Caco-2 (cell line): ENCODE results near the gene ATPAF2. TPM values are rescaled to one million over a fixed set of nuclear protein-coding genes. Genes with fewer than 3 reads are reported as not detected.

Experiments
- BruUV-seq: library from RNA; stranded (reverse); fragments of 400-500 nt; replicated peaks from 2 replicates; lab custom pipeline; 2021; lab: Mats Ljungman, UMichigan
- CTCF ChIA-PET: fragments of 300-600 bp; sonication (Branson Sonifier 250); formaldehyde crosslinking; loops from one replicate; lab custom pipeline; 2022; ENCODE audit warnings: antibody characterized with exemption; lab: Charles Lee
- POLR2A ChIA-PET: fragments of 300-600 bp; sonication (Branson Sonifier 250); formaldehyde crosslinking; loops from one replicate; lab custom pipeline; 2022; ENCODE audit warnings: antibody characterized with exemption; lab: Charles Lee
- DNase-seq, 2 experiments: peaks; one replicate each; pipeline versions ENCODE4 v3.0.0 to v3.0.0-alpha.2; 2020 to 2022
- H3K27me3 ChIP-seq: replicated peaks from 2 replicates; pipeline ENCODE4 v1.6.0; 2011; ENCODE audit warnings: low read length; ENCODE audit not compliant: control insufficient read depth, insufficient read depth
- H3K36me3 ChIP-seq: 2 replicates; pipeline ENCODE4 v1.5.1; 2011; ENCODE audit warnings: low read length; ENCODE audit not compliant: control insufficient read depth, insufficient read depth
- H3K4me1 ChIP-seq: fragments of 250-450 bp; sonication (Bioruptor Pico); 2 replicates; pipeline ENCODE4 v1.5.1; 2020; ENCODE audit warnings: mild to moderate bottlenecking
- H3K4me3 ChIP-seq: 2 replicates; pipeline ENCODE4 v1.5.1; 2011; ENCODE audit warnings: low read depth, mild to moderate bottlenecking, control low read depth, low read length
- H3K9me3 ChIP-seq: fragments of 250-450 bp; sonication (Bioruptor Pico); 2 replicates; pipeline ENCODE4 v1.5.1; 2020; ENCODE audit warnings: mild to moderate bottlenecking, moderate library complexity
- H3K27ac Mint-ChIP-seq: one replicate; pipeline ENCODE4 v1.8.0; 2022; ENCODE audit warnings: mixed read lengths; ENCODE audit not compliant: unreplicated experiment
- H3K27me3 Mint-ChIP-seq: one replicate; pipeline ENCODE4 v1.8.0; 2022; ENCODE audit warnings: mixed read lengths; ENCODE audit not compliant: insufficient read depth, unreplicated experiment
- H3K36me3 Mint-ChIP-seq: one replicate; pipeline ENCODE4 v1.8.0; 2022; ENCODE audit warnings: mild to moderate bottlenecking, mixed read lengths; ENCODE audit not compliant: insufficient read depth, unreplicated experiment
- H3K4me1 Mint-ChIP-seq: one replicate; pipeline ENCODE4 v1.8.0; 2022; ENCODE audit warnings: low read depth, mixed read lengths; ENCODE audit not compliant: unreplicated experiment
- H3K4me3 Mint-ChIP-seq: one replicate; pipeline ENCODE4 v1.8.0; 2022; ENCODE audit warnings: mild to moderate bottlenecking, moderate library complexity, mixed read lengths; ENCODE audit not compliant: unreplicated experiment
- H3K9me3 Mint-ChIP-seq: one replicate; pipeline ENCODE4 v1.8.0; 2022; ENCODE audit warnings: mixed read lengths; ENCODE audit not compliant: unreplicated experiment
- CTCF ChIP-seq, 2 experiments: fragments of 200-600 bp in 1 of 2; IDR thresholded peaks; 1 replicate in 1 of 2; 2 replicates in 1 of 2; pipeline versions ENCODE4 v1.5.1 to v1.8.0; 2011 to 2022; ENCODE audit warnings: antibody characterized with exemption in 1 of 2, control low read depth in 1 of 2, inconsistent platforms in 1 of 2, low read depth in 1 of 2, low read length in 1 of 2, mild to moderate bottlenecking in 1 of 2, moderate library complexity in 1 of 2; ENCODE audit not compliant: insufficient read depth in 1 of 2, severe bottlenecking in 1 of 2, unreplicated experiment in 1 of 2
- intact Hi-C: fragments of 100-400 bp; cut with micrococcal nuclease; formaldehyde crosslinking; loops from one replicate; pipeline ENCODE4 v1.10.0; 2022; ENCODE audit not compliant: unreplicated experiment
- total RNA-seq: library from RNA; stranded (reverse); gene quantifications from 2 replicates; pipeline ENCODE4 v1.2.3, GENCODE V29; 2022

ATPAF2 gene
- total RNA-seq, 1 experiment from 2014 or later: 37.9 TPM

- POLR2A ChIA-PET: no interaction called here
- H3K27ac Mint-ChIP-seq: no peak overlapping the region
- CTCF ChIA-PET: interaction anchor here (0.8 to 1.2 kb wide), 2 partner anchors 57 to 66 kb away, joined by 3 to 4 read pairs; no protein-coding TSS in a partner anchor
Measured at GRCh38 chr17:17985153-17985552, 53.8 kb downstream of the ATPAF2 start.

GRCh38 chr17:17983776-17984175 lies 55.2 kb downstream of the ATPAF2 start:
- Histone ChIP-seq H3K36me3 (no peaks in the 10 kb centered on the region), H3K4me1 (peaks cover 7% of the 10 kb centered on the region; the same call in 1 of the 2 replicates), H3K9me3 (no peaks in the 10 kb centered on the region), H3K4me3 (no peak overlapping the region), H3K27me3 (no peaks in the 10 kb centered on the region)
- Mint-ChIP-seq H3K4me3 (no peak overlapping the region), H3K9me3 (no peaks in the 10 kb centered on the region), H3K27ac (no peak overlapping the region), H3K27me3 (no peaks in the 10 kb centered on the region), H3K4me1 (no peaks in the 10 kb centered on the region), H3K36me3 (no peaks in the 10 kb centered on the region)
- no TSS peak for BruUV-seq
- intact Hi-C loops: no loop called here
- TF ChIP-seq CTCF (IDR thresholded peaks at IDR 0.05; ENCODE audit: insufficient read depth in 1 of 2, low read depth in 1 of 2, low read length in 1 of 2, severe bottlenecking in 1 of 2, unreplicated experiment in 1 of 2): no peak
- ChIA-PET POLR2A (interaction anchor here (1.0 kb wide), 1 partner anchor 11 kb away, joined by 3 read pairs; the partner anchor contains the start of gene DRC3), CTCF (interaction anchor here (1.0 kb wide), 1 partner anchor 92 kb away, joined by 3 read pairs; no protein-coding TSS in a partner anchor)
- no peak for DNase-seq

More at GRCh38 chr17:17985153-17985552, 53.8 kb downstream of the ATPAF2 start:
- no peaks in the 10 kb centered on the region for H3K27me3 ChIP-seq
- peaks cover 1% of the 10 kb centered on the region for H3K4me1 Mint-ChIP-seq
- no peak for DNase-seq
- no peaks in the 10 kb centered on the region for H3K9me3 ChIP-seq
- no TSS peak for BruUV-seq
- no peak overlapping the region for H3K4me3 Mint-ChIP-seq
- H3K36me3 Mint-ChIP-seq: no peaks in the 10 kb centered on the region
- intact Hi-C loops: loop anchor here (5.0 kb wide), 1 partner anchor 47 kb away; no protein-coding TSS in a partner anchor
- H3K9me3 Mint-ChIP-seq: no peaks in the 10 kb centered on the region
- H3K4me1 ChIP-seq: peaks cover 7% of the 10 kb centered on the region
- H3K27me3 Mint-ChIP-seq: no peaks in the 10 kb centered on the region
- TF ChIP-seq CTCF (IDR thresholded peaks at IDR 0.05; ENCODE audit: insufficient read depth in 1 of 2, low read depth in 1 of 2, low read length in 1 of 2, severe bottlenecking in 1 of 2, unreplicated experiment in 1 of 2): no peak
- no peak overlapping the region for H3K4me3 ChIP-seq
- no peaks in the 10 kb centered on the region for H3K36me3 ChIP-seq

- no peak for TF ChIP-seq CTCF (IDR thresholded peaks at IDR 0.05; ENCODE audit: insufficient read depth in 1 of 2, low read depth in 1 of 2, low read length in 1 of 2, severe bottlenecking in 1 of 2, unreplicated experiment in 1 of 2)
- H3K4me1 Mint-ChIP-seq: no peaks in the 10 kb centered on the region
- no peaks in the 10 kb centered on the region for H3K27me3 ChIP-seq
- H3K9me3 Mint-ChIP-seq: no peaks in the 10 kb centered on the region
- H3K36me3 Mint-ChIP-seq: no peaks in the 10 kb centered on the region
- no peaks in the 10 kb centered on the region for H3K36me3 ChIP-seq
- H3K9me3 ChIP-seq: no peaks in the 10 kb centered on the region
- H3K27ac Mint-ChIP-seq: no peak overlapping the region
- no peak for DNase-seq
- H3K4me1 ChIP-seq: peaks cover 7% of the 10 kb centered on the region; the same call in 1 of the 2 replicates
- H3K4me3 Mint-ChIP-seq: no peak overlapping the region
- ChIA-PET POLR2A (interaction anchor here (1.0 kb wide), 1 partner anchor 11 kb away, joined by 3 read pairs; the partner anchor contains the start of gene DRC3), CTCF (interaction anchor here (1.0 to 1.1 kb wide), 2 partner anchors 11 to 91 kb away, joined by 3 to 4 read pairs; partner anchors contain the start of genes DRC3 and TOM1L2)
- H3K4me3 ChIP-seq: no peak overlapping the region
- BruUV-seq: no TSS peak
- intact Hi-C loops: no loop called here
- H3K27me3 Mint-ChIP-seq: no peaks in the 10 kb centered on the region
Measured at GRCh38 chr17:17983376-17983775, 55.6 kb downstream of the ATPAF2 start.
